WI38 (cell line): ENCODE measurements around the gene KANK3.
"Not testable (repeated sequence)": the region's sequence is repeated elsewhere in the genome, so short reads cannot be mapped to it uniquely, and the experiment has no call there.

ENCODE experiments used
- H3K4me3 ChIP-seq: 2 replicates; pipeline ENCODE4 v1.5.1; 2011; ENCODE audit warnings: low read depth, mild to moderate bottlenecking, control low read depth, low read length
- CTCF ChIP-seq: IDR thresholded peaks from 2 replicates; pipeline ENCODE4 v1.5.1; 2012; ENCODE audit warnings: low read depth, mild to moderate bottlenecking, control low read depth, low read length

KANK3 gene

GRCh38 chr19:8321067-8321985 lies 21.7 kb downstream of the KANK3 start, which contains the start of the genes NDUFA7 and RPS28:
Gene NDUFA7 (minus strand): TSS chr19:8321375. CDS start chr19:8321358, 17 bp downstream.
Gene RPS28 (plus strand): TSS chr19:8321496. CDS start chr19:8321531, 35 bp downstream.
- TF ChIP-seq CTCF = no peak
- H3K4me3 ChIP-seq = peak within 1 kb of the TSS; percentile 100

- peak overlapping the region; percentile 100 for H3K4me3 ChIP-seq
These were observed 22.4 kb downstream of the KANK3 start for GRCh38 chr19:8320564-8321066.

GRCh38 chr19:8319807-8320520 lies 23.1 kb downstream of the KANK3 start:
- no peak for TF ChIP-seq CTCF
- peak overlapping the region; percentile 100 for H3K4me3 ChIP-seq

More at GRCh38 chr19:8320564-8321066, 22.4 kb downstream of the KANK3 start:
- no peak for TF ChIP-seq CTCF

GRCh38 chr19:8318835-8319234 lies 24.2 kb downstream of the KANK3 start:
- H3K4me3 ChIP-seq = not testable (repeated sequence)

- H3K4me3 ChIP-seq = no peak overlapping the region
- no peak for TF ChIP-seq CTCF
These were observed 26.5 kb downstream of the KANK3 start for GRCh38 chr19:8316351-8317125.

GRCh38 chr19:8314981-8315640 lies 28.0 kb downstream of the KANK3 start:
- H3K4me3 ChIP-seq = not testable (repeated sequence)

GRCh38 chr19:8311461-8312260 lies 31.4 kb downstream of the KANK3 start:
- H3K4me3 ChIP-seq = no peak overlapping the region
- no peak for TF ChIP-seq CTCF
